Neutrophil (primary cell): ENCODE results near the gene GRWD1.

Experiments used
- H3K27ac ChIP-seq: fragments of 200-600 bp; sonication (generic); 2 replicates; pipeline ENCODE4 v1.5.1; 2016; ENCODE audit warnings: mild to moderate bottlenecking, moderate library complexity
- H3K27me3 ChIP-seq: fragments of 200-600 bp; sonication (generic); 2 replicates; pipeline ENCODE4 v1.6.0; 2016; ENCODE audit warnings: mild to moderate bottlenecking
- H3K36me3 ChIP-seq: fragments of 200-600 bp; sonication (generic); 2 replicates; pipeline ENCODE4 v1.5.1; 2017
- H3K4me1 ChIP-seq, 2 experiments: fragments of 200-600 bp in 1 of 2; sonication (generic) in 1 of 2; 1 replicate in 1 of 2; 2 replicates in 1 of 2; pipeline versions ENCODE4 v1.5.1 to v1.6.1; 2013 to 2016; ENCODE audit warnings: low read depth in 1 of 2, low read length in 1 of 2, mild to moderate bottlenecking in 1 of 2, moderate library complexity in 1 of 2; ENCODE audit not compliant: control insufficient read depth in 1 of 2, insufficient read depth in 1 of 2
- H3K4me3 ChIP-seq, 2 experiments: fragments of 200-600 bp in 1 of 2; sonication (generic) in 1 of 2; 1 replicate in 1 of 2; 2 replicates in 1 of 2; pipeline ENCODE4 v1.5.1; 2013 to 2016; ENCODE audit warnings: low read depth in 1 of 2, low read length in 1 of 2, mild to moderate bottlenecking in 1 of 2, moderate library complexity in 1 of 2
- H3K9me3 ChIP-seq: fragments of 200-600 bp; sonication (generic); 2 replicates; pipeline ENCODE4 v1.5.1; 2016
- TF ChIP-seq, protein P1 (sequence below): fragments of 200-600 bp; sonication (generic); IDR thresholded peaks from 2 replicates; pipeline ENCODE4 v1.5.1; 2016; ENCODE audit warnings: antibody characterized with exemption

Gene GRWD1

DNA sequence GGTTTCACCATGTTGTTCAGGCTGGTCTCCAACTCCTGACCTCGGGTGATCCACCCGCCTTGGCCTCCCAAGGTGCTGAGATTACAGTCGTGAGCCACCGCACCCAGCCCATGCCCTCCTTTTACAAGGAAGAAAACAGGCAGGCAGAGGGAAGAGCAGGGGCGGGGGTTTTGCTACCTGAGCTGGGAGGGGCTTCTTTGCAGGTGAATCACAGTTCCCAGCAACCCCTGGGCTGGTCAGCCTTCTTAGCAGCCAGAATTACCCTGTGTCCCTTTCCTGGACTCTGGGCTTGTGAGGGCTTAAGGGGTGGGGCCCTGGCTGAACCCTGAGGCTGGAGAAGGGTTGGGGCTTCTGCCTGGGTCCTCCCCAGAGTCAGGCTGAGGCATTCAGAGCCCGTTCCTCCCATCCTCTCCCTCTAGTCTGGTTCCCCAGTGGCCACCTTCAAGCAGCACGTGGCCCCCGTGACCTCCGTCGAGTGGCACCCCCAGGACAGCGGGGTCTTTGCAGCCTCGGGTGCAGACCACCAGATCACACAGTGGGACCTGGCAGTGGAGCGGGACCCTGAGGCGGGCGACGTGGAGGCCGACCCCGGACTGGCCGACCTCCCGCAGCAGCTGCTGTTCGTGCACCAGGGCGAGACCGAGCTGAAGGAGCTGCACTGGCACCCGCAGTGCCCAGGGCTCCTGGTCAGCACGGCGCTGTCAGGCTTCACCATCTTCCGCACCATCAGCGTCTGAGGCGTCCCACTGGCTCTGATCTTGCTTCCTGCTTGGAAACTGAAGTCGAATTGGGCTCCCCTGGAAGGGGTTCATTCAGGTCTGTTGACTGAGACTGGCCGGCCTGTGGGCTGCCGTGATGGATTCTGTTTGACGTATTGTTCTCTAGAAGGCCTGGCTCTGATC, 6.8 kb downstream of the GRWD1 start:
- TF ChIP-seq, protein P1, sequence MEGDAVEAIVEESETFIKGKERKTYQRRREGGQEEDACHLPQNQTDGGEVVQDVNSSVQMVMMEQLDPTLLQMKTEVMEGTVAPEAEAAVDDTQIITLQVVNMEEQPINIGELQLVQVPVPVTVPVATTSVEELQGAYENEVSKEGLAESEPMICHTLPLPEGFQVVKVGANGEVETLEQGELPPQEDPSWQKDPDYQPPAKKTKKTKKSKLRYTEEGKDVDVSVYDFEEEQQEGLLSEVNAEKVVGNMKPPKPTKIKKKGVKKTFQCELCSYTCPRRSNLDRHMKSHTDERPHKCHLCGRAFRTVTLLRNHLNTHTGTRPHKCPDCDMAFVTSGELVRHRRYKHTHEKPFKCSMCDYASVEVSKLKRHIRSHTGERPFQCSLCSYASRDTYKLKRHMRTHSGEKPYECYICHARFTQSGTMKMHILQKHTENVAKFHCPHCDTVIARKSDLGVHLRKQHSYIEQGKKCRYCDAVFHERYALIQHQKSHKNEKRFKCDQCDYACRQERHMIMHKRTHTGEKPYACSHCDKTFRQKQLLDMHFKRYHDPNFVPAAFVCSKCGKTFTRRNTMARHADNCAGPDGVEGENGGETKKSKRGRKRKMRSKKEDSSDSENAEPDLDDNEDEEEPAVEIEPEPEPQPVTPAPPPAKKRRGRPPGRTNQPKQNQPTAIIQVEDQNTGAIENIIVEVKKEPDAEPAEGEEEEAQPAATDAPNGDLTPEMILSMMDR = no peak
- no peaks in the 10 kb centered on the region for H3K9me3 ChIP-seq
- H3K27ac ChIP-seq = no peak overlapping the region
- peaks cover 33% of the 10 kb centered on the region for H3K36me3 ChIP-seq
- H3K4me3 ChIP-seq = no peak overlapping the region
- no peaks in the 10 kb centered on the region for H3K27me3 ChIP-seq
- no peaks in the 10 kb centered on the region for H3K4me1 ChIP-seq

DNA sequence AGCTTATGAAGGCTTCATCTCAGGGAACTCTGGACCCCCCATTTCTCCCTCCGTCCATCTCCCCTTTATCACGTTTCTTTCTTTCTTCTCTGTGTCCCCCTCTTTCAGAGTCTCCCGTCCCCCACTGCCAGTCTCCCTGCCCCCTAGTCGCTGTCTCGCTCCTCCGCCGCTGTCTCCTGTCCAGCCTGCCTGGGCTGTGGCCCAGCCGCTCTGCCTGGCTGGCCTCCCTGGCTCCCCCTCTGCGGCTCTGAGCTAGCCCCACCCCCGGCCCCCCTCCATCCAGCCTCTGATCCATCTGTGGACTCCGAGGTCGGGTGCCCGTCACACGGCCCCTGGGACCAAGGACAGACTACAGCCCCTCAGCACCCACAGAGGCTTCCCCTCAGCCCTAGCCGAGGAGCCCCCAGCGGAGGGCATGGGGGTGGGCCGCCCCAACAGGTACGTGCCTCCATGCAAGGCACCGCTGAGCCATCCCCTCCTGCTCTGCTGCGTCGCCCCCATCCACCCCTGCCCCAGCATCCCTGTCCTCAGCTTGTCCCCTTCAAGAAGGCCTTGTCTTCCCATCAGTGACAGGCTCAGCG, 8.5 kb downstream of the GRWD1 start:
- H3K9me3 ChIP-seq = no peaks in the 10 kb centered on the region
- no peaks in the 10 kb centered on the region for H3K4me1 ChIP-seq

DNA sequence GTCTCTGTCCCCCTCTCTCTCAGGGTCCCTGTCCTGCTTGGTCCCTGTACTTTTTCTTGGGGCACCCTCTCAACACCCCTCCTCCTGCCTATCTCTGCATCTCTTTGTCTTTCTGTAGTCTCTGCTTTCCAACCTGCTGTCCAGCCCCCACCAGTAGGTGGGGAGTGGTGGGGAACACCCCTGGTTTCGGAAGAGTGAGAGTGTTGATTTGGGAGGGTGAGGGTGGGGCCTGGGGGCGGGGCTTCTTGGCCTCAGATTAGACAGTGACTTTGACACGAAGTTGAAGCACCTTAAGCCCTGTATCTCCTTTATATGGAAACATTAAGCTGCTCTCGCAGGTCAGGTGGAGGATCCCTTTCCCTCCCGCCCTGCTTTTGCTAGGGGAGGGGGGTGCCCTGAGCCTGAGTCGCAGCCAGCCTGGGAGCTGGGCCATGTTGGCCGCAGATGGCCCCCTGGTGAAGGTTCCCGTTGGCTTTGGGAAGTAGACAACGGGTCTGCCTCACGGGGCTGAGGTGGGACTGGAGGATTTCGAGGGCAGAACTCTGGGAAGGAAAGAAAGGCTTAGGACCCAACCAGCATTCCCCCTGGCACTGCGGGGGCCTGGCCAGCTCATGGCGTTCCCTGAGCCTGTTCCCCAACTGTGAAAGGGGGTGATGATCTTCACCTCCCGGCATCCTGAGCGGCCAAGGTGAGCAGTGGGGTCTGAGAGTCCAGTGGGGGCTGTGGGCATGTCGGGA, 9.6 kb downstream of the GRWD1 start, which contains the start of gene KCNJ14:
TSS of gene KCNJ14 (plus strand) at position 404 of the 737 bp plus-strand sequence. CDS start 6,151 bp downstream, outside the sequence.
- Histone ChIP-seq H3K27me3 (no peaks in the 10 kb centered on the region), H3K4me1 (no peaks in the 10 kb centered on the region), H3K36me3 (peaks cover 28% of the 10 kb centered on the region), H3K4me3 (no peak within 1 kb of the TSS), H3K9me3 (no peaks in the 10 kb centered on the region), H3K27ac (no peak within 1 kb of the TSS)
- TF ChIP-seq, protein P1 = no peak

More for the DNA sequence above, 8.5 kb downstream of the GRWD1 start:
- Histone ChIP-seq H3K36me3 (peaks cover 33% of the 10 kb centered on the region), H3K27ac (no peak overlapping the region), H3K4me3 (no peak overlapping the region), H3K27me3 (no peaks in the 10 kb centered on the region)
- TF ChIP-seq, protein P1 = no peak

DNA sequence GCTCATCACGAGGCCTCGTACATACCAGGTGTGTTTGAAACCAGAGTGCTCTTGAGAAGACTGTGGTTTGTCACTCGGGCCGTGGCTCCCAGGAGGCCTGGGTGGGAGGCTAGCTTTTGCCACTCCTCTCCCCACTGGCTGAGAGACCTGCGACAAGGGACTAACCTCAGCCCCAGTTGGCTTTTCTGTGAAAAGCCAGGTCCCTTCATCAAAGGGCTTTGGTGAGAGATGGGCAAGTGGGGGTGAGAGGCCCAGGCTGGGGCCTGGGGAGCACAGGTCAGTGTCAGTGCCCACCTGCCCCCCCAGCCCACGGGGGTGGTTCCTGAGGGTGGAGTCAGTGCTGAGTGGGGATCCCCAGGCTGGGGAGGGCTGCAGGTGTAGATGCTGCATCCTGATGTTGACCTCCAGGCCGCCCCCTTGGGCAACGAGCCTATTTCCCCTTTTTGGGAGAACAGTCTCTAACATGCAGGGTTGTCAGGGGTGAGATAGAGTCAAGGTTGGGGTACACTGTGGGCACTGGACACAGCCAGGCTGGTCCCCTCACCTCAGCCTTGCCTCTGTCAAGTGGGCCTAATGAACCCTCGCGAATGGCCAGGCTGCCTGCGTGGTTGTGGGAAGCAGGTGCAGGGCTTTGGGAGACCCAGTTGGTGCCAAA, 10.3 kb downstream of the GRWD1 start:
- TF ChIP-seq, protein P1 = no peak
- H3K36me3 ChIP-seq = peaks cover 22% of the 10 kb centered on the region

DNA sequence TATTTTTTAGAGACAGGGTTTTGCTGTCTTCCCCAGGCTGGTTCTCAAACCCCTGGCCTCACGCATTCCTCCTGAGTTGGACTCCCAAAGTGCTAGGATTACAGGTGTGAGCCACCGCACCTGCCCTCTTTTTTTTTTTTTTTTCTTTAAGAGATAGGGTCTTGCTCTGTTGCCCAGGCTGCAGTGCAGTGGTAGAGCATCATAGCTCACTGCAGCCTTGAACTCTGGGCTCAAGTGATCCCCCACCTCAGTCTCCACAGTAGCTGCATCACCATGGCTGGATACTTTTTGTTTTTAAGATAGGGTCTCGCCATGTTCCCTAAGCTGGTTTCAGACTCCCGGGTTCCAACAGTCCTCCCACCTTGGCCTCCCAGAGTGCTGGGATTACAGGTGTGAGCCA, 11.1 kb downstream of the GRWD1 start:
- peaks cover 17% of the 10 kb centered on the region for H3K36me3 ChIP-seq
- no peak overlapping the region for H3K27ac ChIP-seq
- H3K27me3 ChIP-seq = no peaks in the 10 kb centered on the region
- H3K4me1 ChIP-seq = no peaks in the 10 kb centered on the region
- no peak overlapping the region for H3K4me3 ChIP-seq
- H3K9me3 ChIP-seq = no peaks in the 10 kb centered on the region
- TF ChIP-seq, protein P1 = no peak

More for the DNA sequence above, 10.3 kb downstream of the GRWD1 start:
- Histone ChIP-seq H3K27ac (no peak overlapping the region), H3K9me3 (no peaks in the 10 kb centered on the region), H3K27me3 (no peaks in the 10 kb centered on the region), H3K4me3 (no peak overlapping the region), H3K4me1 (no peaks in the 10 kb centered on the region)
